NCI-H128 (cell line): ENCODE data around the gene ENGASE.

Experiments used
- DNase-seq: peaks from one replicate; lab custom pipeline; 2025; ENCODE audit not compliant: unreplicated experiment; lab: John Stamatoyannopoulos, UW

The ENGASE gene

GRCh38 chr17:79091226-79091670 lies 16.6 kb downstream of the ENGASE start:
- no peak for DNase-seq

DNA sequence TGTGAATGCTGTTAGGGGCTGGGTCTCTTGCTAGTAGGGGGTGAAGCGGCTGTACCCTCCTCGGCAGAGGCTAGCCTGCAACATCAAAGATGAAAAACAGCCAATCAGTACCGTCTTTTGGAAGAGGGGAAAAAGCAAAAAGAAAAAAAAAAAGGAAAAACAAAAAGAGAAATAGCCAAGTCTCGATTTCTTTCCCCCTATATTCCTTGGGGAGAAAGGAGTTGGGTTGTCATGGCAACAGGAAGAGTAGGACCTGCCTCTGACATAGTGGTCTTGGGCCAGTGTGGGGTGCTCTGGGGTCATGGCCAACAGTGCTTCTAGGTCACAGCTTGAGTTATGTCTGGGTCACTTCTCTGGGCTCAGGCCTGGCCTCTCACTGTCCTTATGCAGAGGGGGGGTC lies 17.9 kb downstream of the ENGASE start:
- DNase-seq = no peak

GRCh38 chr17:79093270-79093669 lies 18.6 kb downstream of the ENGASE start:
- no peak for DNase-seq

DNA sequence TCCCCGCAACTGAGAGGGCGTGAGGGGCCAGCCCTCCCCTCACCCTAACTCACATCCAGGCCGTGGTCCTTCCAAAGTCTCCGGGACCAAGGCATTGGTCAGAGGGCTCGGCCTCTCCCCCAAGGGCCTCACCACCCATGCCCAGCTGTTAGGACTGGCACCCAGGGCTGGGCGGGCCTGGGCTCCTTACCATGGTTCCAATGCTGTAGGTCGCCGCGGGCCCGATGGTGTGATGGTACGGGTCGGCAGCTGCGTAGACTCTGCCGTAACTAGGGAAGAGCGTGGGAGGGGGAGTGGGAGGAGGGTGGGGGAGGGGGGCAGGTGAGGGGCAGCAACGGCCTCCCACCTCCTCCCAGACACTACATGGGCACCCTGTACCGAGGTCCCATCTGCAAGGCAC lies 19.6 kb downstream of the ENGASE start:
- no peak for DNase-seq

- no peak for DNase-seq
Measured at GRCh38 chr17:79095345-79096055, 20.9 kb downstream of the ENGASE start.

DNA sequence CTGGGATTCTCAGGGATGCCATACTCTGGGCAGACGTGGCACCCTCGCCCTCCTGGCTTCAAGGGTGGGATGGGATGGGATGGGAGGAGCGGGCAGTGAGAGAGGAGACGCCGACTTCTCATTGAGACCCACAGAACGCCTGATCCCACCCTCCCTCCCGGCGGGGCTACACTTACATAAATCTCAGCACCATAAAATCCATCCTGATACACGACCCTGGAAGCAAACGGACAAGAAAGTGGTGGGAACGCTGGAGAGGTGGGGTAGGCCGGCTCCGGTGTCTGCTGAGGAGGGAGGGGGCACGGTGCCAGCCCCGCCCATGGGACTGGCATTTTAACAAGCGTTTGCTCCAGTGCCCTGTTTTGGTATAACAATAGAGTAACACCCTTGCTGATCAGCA lies 21.9 kb downstream of the ENGASE start:
- no peak for DNase-seq

DNA sequence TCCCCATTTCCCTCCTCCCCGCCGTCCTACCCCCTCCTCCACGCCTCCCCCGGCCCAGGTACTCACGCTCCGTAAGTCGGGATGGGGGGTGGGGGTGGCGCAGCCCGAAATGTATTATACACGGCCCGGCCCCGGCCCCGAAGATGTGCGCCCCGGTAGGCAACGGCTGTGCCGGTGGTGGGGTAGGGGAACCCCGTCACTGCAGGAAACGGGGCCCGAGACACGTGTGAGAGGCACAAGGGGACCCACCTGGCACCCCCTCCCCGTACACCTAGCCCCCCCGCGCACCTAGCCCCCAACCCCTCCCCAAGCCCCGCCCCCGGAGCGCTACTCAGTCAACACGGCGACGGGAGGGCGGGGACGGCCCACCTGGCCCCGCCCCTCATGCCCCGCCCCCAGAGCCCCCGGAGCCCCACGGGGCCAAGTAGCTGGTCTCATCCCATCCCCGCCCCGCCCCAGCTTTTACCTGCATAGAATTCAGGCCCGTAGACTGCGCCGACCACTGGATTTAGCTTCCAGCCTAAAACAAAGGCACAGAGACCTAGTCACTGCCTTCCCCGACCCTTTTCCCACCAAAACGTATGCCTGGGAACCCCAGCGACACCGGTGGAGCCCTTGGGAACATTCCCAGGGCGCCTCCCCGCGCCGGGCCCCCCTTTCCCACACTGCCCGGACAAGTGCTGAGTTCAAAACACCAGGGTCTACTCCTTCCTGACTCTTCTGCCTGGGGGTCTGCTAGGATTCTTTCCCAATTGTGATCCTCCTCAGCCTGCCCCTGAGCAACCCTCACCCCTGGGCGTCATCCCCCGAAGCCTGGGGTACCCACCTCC lies 22.8 kb downstream of the ENGASE start:
- DNase-seq = no peak

GRCh38 chr17:79098282-79098867 lies 23.8 kb downstream of the ENGASE start:
- DNase-seq = no peak

- no peak for DNase-seq
Measured at GRCh38 chr17:79100405-79100804, 25.8 kb downstream of the ENGASE start.

DNA sequence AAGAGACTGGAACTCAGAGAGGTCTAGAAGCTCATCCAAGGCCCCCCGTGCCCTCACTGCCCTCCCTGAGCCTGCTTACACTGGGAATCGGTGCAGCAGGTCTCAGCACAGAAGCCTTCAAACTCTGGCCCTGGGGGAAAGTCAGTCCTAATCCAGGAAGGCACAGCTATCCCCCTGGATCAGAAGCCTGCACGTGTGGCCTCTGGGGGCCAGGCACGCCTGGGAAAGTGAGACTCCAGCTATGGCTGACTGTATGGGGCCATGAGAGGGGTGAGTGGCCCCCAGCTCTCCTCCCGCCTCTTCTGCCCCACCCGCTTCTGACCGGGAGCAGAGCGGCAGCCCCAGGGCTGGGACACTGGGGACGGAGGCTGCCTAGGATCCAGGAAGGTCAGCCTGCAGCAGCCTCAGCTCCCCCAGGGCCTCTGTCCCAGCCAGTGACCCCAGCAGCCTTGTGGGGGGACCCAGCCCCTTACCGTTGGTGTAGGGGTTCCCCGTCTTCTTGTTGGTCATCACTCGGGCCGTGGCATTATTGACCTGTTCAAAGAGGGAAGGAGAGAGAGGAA lies 26.6 kb downstream of the ENGASE start:
- no peak for DNase-seq

- no peak for DNase-seq
Measured at GRCh38 chr17:79102214-79102613, 27.6 kb downstream of the ENGASE start.

DNA sequence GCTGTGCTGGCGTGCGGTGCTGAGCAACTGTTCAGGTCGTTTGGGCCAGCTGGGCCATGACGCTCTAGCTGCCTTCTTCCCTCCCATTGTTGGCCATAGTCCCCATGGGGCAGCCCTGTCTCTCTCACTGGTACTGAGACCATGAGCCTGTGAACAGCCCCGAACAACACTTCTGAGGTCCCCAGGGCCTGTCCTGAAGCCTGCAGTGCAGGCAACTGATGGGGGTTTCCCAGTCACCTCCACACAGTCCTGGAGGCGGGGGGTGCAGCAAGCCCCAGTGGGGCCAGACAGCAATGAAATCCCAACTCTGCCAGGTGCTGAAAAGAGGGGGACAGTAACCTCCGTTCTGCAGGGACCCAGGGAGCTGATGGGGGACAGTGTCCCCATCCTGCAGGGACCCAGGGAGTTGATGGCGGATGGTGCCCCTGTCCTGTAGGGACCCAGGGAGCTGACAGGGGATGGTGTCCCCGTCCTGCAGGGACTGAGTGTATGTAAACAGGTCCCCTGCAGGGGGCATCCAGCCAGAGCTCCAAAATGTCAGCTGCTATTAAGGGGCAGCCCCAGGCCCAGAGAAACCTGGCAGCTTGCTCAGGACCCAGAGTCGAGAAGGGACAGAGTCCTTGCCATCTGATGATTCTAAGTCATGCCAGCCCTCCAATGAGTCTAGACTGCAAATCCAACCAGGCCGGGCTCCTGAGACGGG lies 30.4 kb downstream of the ENGASE start:
- no peak for DNase-seq

DNA sequence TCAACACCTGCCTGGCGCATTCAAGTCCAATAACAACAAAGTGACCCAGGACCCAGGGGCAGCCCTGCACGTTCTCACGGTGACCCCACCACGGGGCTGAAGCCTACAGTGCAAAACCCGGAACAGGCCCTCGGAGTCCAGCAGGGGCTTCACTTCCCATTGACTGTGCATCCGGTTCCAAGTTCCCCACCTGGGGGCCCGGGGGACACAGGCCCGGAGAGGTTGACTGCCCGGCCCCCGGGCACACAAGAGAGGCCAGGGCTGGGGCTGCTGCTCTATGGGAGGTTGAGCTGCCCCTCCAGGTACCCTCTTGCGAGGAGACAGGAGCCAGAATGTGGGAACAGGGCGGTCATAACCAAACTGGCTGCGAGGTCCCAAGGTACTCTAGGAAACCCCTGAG lies 31.3 kb downstream of the ENGASE start:
- DNase-seq = no peak

DNA sequence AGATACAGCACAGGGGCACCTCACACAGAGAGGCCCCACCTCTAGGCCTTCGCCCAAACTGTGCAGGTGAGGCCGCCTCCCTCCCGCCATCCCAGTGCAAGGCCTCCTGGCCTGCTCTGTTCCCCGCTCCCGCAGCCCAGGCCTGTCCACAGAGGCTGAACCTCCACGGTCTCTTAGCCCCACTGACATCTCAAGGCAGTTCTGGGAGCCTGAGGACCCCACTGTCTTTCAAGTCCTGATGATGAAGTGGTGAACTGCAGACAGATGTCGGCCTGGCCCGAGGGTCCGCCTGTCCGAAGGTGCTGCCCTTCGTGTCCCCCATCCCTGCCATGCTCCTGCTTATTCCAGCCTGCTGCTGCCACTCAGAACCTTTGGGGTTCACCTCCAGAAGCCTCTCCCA lies 32.3 kb downstream of the ENGASE start:
- no peak for DNase-seq

- no peak for DNase-seq
Measured at GRCh38 chr17:79107499-79108231, 33.0 kb downstream of the ENGASE start.

GRCh38 chr17:79108232-79108850 lies 33.7 kb downstream of the ENGASE start:
- DNase-seq = no peak

GRCh38 chr17:79108870-79109269 lies 34.2 kb downstream of the ENGASE start:
- DNase-seq = no peak

GRCh38 chr17:79109584-79109983 lies 35.0 kb downstream of the ENGASE start:
- DNase-seq = no peak

DNA sequence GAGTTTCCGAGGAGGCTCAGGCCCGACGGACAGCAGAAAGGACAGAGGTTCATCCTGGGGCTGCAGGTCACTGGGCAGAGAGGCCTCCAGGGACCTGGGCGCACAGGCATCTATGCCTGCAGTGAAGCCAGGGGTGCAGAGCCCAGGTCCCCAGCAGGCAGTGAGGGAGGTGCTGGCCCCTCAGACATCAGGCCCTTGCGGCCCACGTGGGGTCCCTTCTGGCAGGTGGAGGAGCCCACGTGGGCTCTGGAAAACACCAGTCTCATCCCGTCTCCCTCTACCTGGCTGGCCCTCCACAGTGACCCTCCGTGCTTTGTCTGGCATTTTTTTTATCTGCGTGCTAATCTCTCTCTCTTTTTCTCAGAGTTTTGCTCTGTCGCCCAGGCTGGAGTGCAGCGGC lies 36.5 kb downstream of the ENGASE start:
- DNase-seq = no peak

- no peak for DNase-seq
Measured at GRCh38 chr17:79112471-79112870, 37.8 kb downstream of the ENGASE start.
